Measurements from ENCODE around the gene JPH4.

The JPH4 gene

GRCh38 chr14:23561873-23562821 is 16.4 kb downstream of the JPH4 start:
- DNase-seq: no peak

GRCh38 chr14:23561259-23561658 is 17.3 kb downstream of the JPH4 start:
- no peak for DNase-seq

GRCh38 chr14:23559926-23560520 is 18.6 kb downstream of the JPH4 start:
- no peak for DNase-seq

- peak; percentile 54 for DNase-seq
Observed at GRCh38 chr14:23559010-23559925, 19.3 kb downstream of the JPH4 start.

GRCh38 chr14:23558346-23559009 is 20.1 kb downstream of the JPH4 start:
- no peak for DNase-seq

- no peak for DNase-seq
Observed at GRCh38 chr14:23557946-23558345, 20.6 kb downstream of the JPH4 start.

GRCh38 chr14:23557521-23557920 is 21.1 kb downstream of the JPH4 start:
- no peak for DNase-seq

- DNase-seq: no peak
Observed at GRCh38 chr14:23556700-23557440, 21.7 kb downstream of the JPH4 start.

- peak; percentile 89 for DNase-seq
Observed at GRCh38 chr14:23555882-23556699, 22.5 kb downstream of the JPH4 start, which contains the start of gene THTPA. TSS of gene THTPA (plus strand) at chr14:23556271. CDS start at chr14:23556758, 487 bp downstream.

GRCh38 chr14:23555533-23555881 is 23.1 kb downstream of the JPH4 start:
- no peak for DNase-seq

- peak; percentile 49 for DNase-seq
Observed at GRCh38 chr14:23551266-23552028, 27.1 kb downstream of the JPH4 start, which contains the start of gene ZFHX2. TSS of gene ZFHX2 (minus strand) at chr14:23551765. CDS start at chr14:23535325, 16,440 bp downstream.

- no peak for DNase-seq
Observed at GRCh38 chr14:23550812-23551265, 27.8 kb downstream of the JPH4 start.

GRCh38 chr14:23550131-23550811 is 28.3 kb downstream of the JPH4 start:
- no peak for DNase-seq

- no peak for DNase-seq
Observed at GRCh38 chr14:23548351-23549318, 30.0 kb downstream of the JPH4 start.

GRCh38 chr14:23547924-23548323 is 30.7 kb downstream of the JPH4 start:
- no peak for DNase-seq

GRCh38 chr14:23546450-23547035 is 32.0 kb downstream of the JPH4 start:
- no peak for DNase-seq

GRCh38 chr14:23545740-23546365 is 32.7 kb downstream of the JPH4 start:
- no peak for DNase-seq
